Endothelial cell of umbilical vein (primary cell): ENCODE data around the gene RELL1. TPM values are rescaled to one million over a fixed set of nuclear protein-coding genes. Genes with fewer than 3 reads are reported as not detected.
A peak's percentile ranks its signal among the peaks of the same experiment; 100 is the strongest.

Experiments used
- BruUV-seq: library from RNA; stranded (reverse); fragments of 400-500 nt; replicated peaks from 2 replicates; lab custom pipeline; 2021; lab: Mats Ljungman, UMichigan
- CTCF ChIA-PET: fragments of 300-600, 350-600 bp; sonication (Branson Sonifier 250); formaldehyde crosslinking; loops from one replicate; lab custom pipeline; 2021; ENCODE audit warnings: antibody characterized with exemption, inconsistent platforms; lab: Charles Lee
- POLR2A ChIA-PET: fragments of 300-600, 350-600 bp; sonication (Branson Sonifier 250); formaldehyde crosslinking; loops from one replicate; lab custom pipeline; 2021; ENCODE audit warnings: antibody characterized with exemption, inconsistent platforms; lab: Charles Lee
- DNase-seq: peaks from one replicate; pipeline ENCODE4 v3.0.0-alpha.2; 2011; ENCODE audit warnings: low read depth, low spot score
- FAIRE-seq: peaks from 2 replicates; lab custom pipeline; 2011; peaks lifted over from hg19 to GRCh38; lab: Jason Lieb, UNC
- H2AFZ ChIP-seq: 2 replicates; pipeline ENCODE4 v1.6.0; 2012; ENCODE audit warnings: low read depth, low read length, control low read depth, inconsistent platforms
- H3K27ac ChIP-seq: 2 replicates; pipeline ENCODE4 v1.5.1; 2011; ENCODE audit warnings: low read depth, mild to moderate bottlenecking, control low read depth, low read length, moderate library complexity; ENCODE audit not compliant: insufficient read depth
- H3K27me3 ChIP-seq, 2 experiments: 2 replicates each; pipeline versions ENCODE4 v1.6.0 to v1.6.1; 2011; ENCODE audit warnings: low read length in 2 of 2, mixed read lengths in 1 of 2; ENCODE audit not compliant: control insufficient read depth in 2 of 2, insufficient read depth in 2 of 2
- H3K36me3 ChIP-seq, 2 experiments: 2 replicates in 1 of 2; 3 replicates in 1 of 2; pipeline ENCODE4 v1.5.1; 2011; ENCODE audit warnings: low read length in 2 of 2, mild to moderate bottlenecking in 1 of 2, moderate library complexity in 1 of 2; ENCODE audit not compliant: control insufficient read depth in 2 of 2, insufficient read depth in 2 of 2; ENCODE audit errors: extremely low read depth in 1 of 2
- H3K4me1 ChIP-seq: 3 replicates; pipeline ENCODE4 v1.5.1; 2011; ENCODE audit warnings: mild to moderate bottlenecking, low read length; ENCODE audit not compliant: control insufficient read depth, insufficient read depth; ENCODE audit errors: extremely low read depth
- H3K4me2 ChIP-seq: 2 replicates; pipeline ENCODE4 v1.6.1; 2011; ENCODE audit warnings: low read length, control low read depth, mixed read lengths; ENCODE audit not compliant: insufficient read depth
- H3K4me3 ChIP-seq, 3 experiments: fragments of 200-600 bp in 1 of 3; sonication (generic), shearing (Covaris generic) in 1 of 3; replicated peaks in 1 of 3; 2 replicates each; pipeline ENCODE4 v1.5.1; 2011 to 2016; ENCODE audit warnings: control low read depth in 3 of 3, low read length in 3 of 3, mild to moderate bottlenecking in 2 of 3, inconsistent platforms in 1 of 3, low read depth in 1 of 3, moderate library complexity in 1 of 3; ENCODE audit not compliant: insufficient read depth in 1 of 3
- H3K79me2 ChIP-seq: 2 replicates; pipeline ENCODE4 v1.6.0; 2012; ENCODE audit warnings: low read length, inconsistent platforms; ENCODE audit not compliant: control insufficient read depth, insufficient read depth
- H3K9ac ChIP-seq: replicated peaks from 2 replicates; pipeline ENCODE3; 2011; ENCODE audit warnings: low read length, control low read depth; ENCODE audit not compliant: insufficient read depth; ENCODE audit errors: extremely low read depth
- H3K9me1 ChIP-seq: replicated peaks from 3 replicates; pipeline ENCODE4 v1.6.0; 2011; ENCODE audit warnings: mild to moderate bottlenecking, low read length; ENCODE audit not compliant: control insufficient read depth, insufficient read depth; ENCODE audit errors: extremely low read depth
- H3K9me3 ChIP-seq: replicated peaks from 2 replicates; pipeline ENCODE4 v1.5.1; 2012; ENCODE audit warnings: low read length, inconsistent platforms; ENCODE audit not compliant: control insufficient read depth, insufficient read depth
- H4K20me1 ChIP-seq: replicated peaks from 2 replicates; pipeline ENCODE3; 2011; ENCODE audit warnings: mild to moderate bottlenecking, low read length; ENCODE audit not compliant: control insufficient read depth, insufficient read depth; ENCODE audit errors: extremely low read depth
- EZH2 ChIP-seq: IDR thresholded peaks from 2 replicates; pipeline ENCODE4 v1.6.1; 2012; ENCODE audit warnings: borderline replicate concordance, low read depth, mild to moderate bottlenecking, moderate library complexity, low read length, inconsistent platforms; ENCODE audit not compliant: severe bottlenecking
- FOS ChIP-seq: IDR thresholded peaks from 2 replicates; pipeline ENCODE4 v1.6.1; 2011; ENCODE audit warnings: mild to moderate bottlenecking, low read length, moderate library complexity, borderline replicate concordance; ENCODE audit not compliant: insufficient read depth
- GATA2 ChIP-seq: IDR thresholded peaks from 2 replicates; pipeline ENCODE4 v1.7.0; 2011; ENCODE audit warnings: low read depth, mild to moderate bottlenecking, moderate library complexity, mixed read lengths, low read length; ENCODE audit not compliant: insufficient read length, insufficient read depth
- JUN ChIP-seq: IDR thresholded peaks from 2 replicates; pipeline ENCODE4 v1.6.1; 2011; ENCODE audit warnings: borderline replicate concordance, low read depth; ENCODE audit not compliant: insufficient read length, insufficient read depth
- MYC ChIP-seq: IDR thresholded peaks from one replicate; pipeline ENCODE4 v1.6.1; 2011; ENCODE audit warnings: mild to moderate bottlenecking, low read depth, low read length
- POLR2A ChIP-seq: IDR thresholded peaks from 2 replicates; pipeline ENCODE4 v1.6.1; 2012; ENCODE audit warnings: low read depth, mild to moderate bottlenecking, control low read depth, low read length
- POLR2AphosphoS5 ChIP-seq: IDR thresholded peaks from 2 replicates; pipeline ENCODE4 v1.6.1; 2012; ENCODE audit warnings: low read depth, mild to moderate bottlenecking, control low read depth, low read length, moderate library complexity; ENCODE audit not compliant: insufficient read depth
- dilution Hi-C: fragments of 300-500 bp; cut with MboI; formaldehyde crosslinking; loops from one replicate; pipeline ENCODE4 v1.15.0; 2019; ENCODE audit warnings: low sequenced_read_pairs; ENCODE audit not compliant: extremely low pct_ligation_motif_present
- intact Hi-C: fragments of 100-400 bp; cut with micrococcal nuclease; formaldehyde crosslinking; loops from one replicate; pipeline ENCODE4 v1.10.0; 2022
- polyA plus RNA-seq, 4 experiments: library from polyadenylated mRNA; depleted of rRNA in 3 of 4; stranded (reverse) in 3 of 4; unstranded in 1 of 4; fragments of >200 nt; gene quantifications; 2 replicates each; pipeline versions ENCODE4 v1.2.1 to v1.2.3, GENCODE V29; 2011 to 2012; ENCODE audit warnings: missing spikeins in 1 of 4
- total RNA-seq: library from RNA; stranded (reverse); gene quantifications from 2 replicates; pipeline ENCODE4 v1.2.3, GENCODE V29; 2021
- TF ChIP-seq, protein P1 (sequence below), 2 donors: IDR thresholded peaks; 1 replicate in 1 of 2; 2 replicates in 1 of 2; pipeline ENCODE4 v1.5.1; 2011; ENCODE audit warnings: low read length in 2 of 2, mild to moderate bottlenecking in 2 of 2, moderate library complexity in 2 of 2, control low read depth in 1 of 2, inconsistent platforms in 1 of 2, low read depth in 1 of 2; ENCODE audit not compliant: insufficient read depth in 1 of 2; ENCODE audit errors: extremely low read depth in 1 of 2
- TF ChIP-seq, protein P2 (sequence below): IDR thresholded peaks from 2 replicates; pipeline ENCODE4 v1.6.1; 2011; ENCODE audit not compliant: insufficient read depth, insufficient read length

The RELL1 gene
- total and polyA plus RNA-seq, 2 donors (not counting 3 experiments of a cell fraction or from before 2014, with no cell fraction given), result 20.8 to 91.7 TPM

DNA sequence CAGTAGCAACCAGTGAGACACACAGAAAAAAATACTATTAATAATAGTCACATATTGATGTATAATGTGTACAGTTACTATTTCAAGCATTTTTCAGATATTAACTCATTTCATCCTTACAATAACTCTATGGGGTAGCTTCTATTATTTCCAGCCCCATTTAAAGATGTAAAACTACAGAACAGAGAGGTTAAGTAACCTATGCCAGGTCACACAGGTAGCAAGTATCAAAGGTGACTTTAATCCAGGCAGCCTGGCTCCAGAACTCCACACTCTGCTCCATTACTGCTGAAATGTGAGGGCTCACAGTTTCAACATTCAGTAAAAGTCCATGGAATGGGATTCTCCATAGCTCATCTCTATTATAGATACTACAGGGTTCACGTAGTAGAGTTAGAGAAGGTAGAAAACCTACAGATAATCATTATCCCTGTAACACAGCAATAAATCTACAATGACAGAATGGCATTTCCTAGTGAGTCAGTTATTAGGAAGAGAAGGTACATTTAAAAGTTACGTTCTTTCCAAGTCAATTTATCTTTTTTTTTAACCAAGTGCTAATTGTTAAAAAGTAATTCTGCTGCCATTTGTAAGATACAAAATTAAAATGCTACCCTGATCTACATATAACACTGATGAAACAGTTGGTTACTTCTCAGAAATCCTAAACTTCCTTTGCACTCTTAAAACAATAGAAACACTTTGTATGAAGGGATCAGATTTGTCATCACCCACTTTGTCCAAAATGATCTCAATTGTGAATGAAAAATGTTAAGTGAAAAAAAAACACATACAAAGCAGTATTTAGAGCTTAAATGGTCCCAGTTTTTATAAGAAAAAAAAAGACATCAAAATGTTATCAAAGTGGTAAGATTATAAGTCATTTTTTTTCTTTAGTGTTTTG lies 18.7 kb downstream of the RELL1 start:
- POLR2A ChIA-PET, result interaction anchor here (0.6 to 3.0 kb wide), 5 partner anchors 17 to 998 kb away, joined by 3 to 19 read pairs (median 6); partner anchors contain the start of genes PGM2 and RELL1
- TF ChIP-seq JUN, result peak; percentile 35
- TF ChIP-seq FOS, result peak; percentile 42
- no peak for TF ChIP-seq POLR2A
- intact Hi-C loops (loop anchor here (2.0 to 5.0 kb wide), 2 partner anchors 310 to 1001 kb away; no protein-coding TSS in a partner anchor), dilution Hi-C loops (no loop called here)
- H3K9me1 ChIP-seq, result no peaks in the 10 kb centered on the region
- H3K9ac ChIP-seq, result peak overlapping the region; percentile 87
- H3K9me3 ChIP-seq, result no peaks in the 10 kb centered on the region
- H4K20me1 ChIP-seq, result no peaks in the 10 kb centered on the region
- H3K4me2 ChIP-seq, result peak overlapping the region; percentile 98
- FAIRE-seq (peak; percentile 91), DNase-seq (peak; percentile 70)
- peak overlapping the region; percentile 99 for H3K27ac ChIP-seq
- H2AFZ ChIP-seq, result no peak overlapping the region
- peaks cover 59% of the 10 kb centered on the region for H3K4me1 ChIP-seq
- no peaks in the 10 kb centered on the region for H3K27me3 ChIP-seq
- no peaks in the 10 kb centered on the region for H3K36me3 ChIP-seq
- BruUV-seq, result TSS peak; percentile 80
- peaks cover 47% of the 10 kb centered on the region for H3K79me2 ChIP-seq
- peak overlapping the region in 1 of 3 experiments; percentile 42 for H3K4me3 ChIP-seq
- CTCF ChIA-PET, result interaction anchor here (1.0 to 3.9 kb wide), 9 partner anchors 8 to 66 kb away, joined by 3 to 34 read pairs (median 5); partner anchors contain the start of gene RELL1

DNA sequence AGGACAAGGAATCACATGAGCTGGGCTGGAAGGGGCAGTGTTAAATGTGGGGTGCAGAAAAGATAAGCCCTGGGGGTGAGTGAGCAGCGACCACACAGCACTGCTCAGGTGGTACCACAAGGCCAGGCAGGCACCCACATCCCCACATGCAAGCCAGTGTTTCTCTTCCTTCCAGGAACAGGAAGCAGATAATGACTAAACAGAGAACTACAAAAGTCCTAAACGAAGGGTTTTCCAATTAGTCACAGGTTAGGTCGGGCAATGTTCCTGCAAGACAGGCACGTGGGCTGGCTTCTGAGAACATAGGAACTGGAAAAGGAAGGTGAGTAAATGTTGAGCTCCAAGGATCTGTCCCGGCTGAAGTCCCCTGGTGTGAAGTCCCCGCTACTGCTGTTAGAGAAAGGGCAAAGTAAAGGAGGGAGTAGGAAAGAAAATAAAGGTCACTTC lies 19.5 kb downstream of the RELL1 start:
- Histone ChIP-seq H3K9ac (peak overlapping the region; percentile 87), H3K79me2 (peaks cover 47% of the 10 kb centered on the region), H3K9me3 (no peaks in the 10 kb centered on the region), H3K27ac (peak overlapping the region; percentile 99), H3K4me3 (peak overlapping the region in 1 of 3 experiments; percentile 42), H3K9me1 (no peaks in the 10 kb centered on the region), H3K4me2 (peak overlapping the region; percentile 98), H3K27me3 (no peaks in the 10 kb centered on the region), H3K36me3 (no peaks in the 10 kb centered on the region), H3K4me1 (peaks cover 67% of the 10 kb centered on the region), H4K20me1 (no peaks in the 10 kb centered on the region), H2AFZ (no peak overlapping the region)
- FAIRE-seq, result peak; percentile 98
- intact Hi-C loops, result loop anchor here (1.0 to 5.0 kb wide), 3 partner anchors 20 to 1002 kb away; partner anchors contain the start of gene RELL1
- no TSS peak for BruUV-seq
- TF ChIP-seq POLR2AphosphoS5 (peak; percentile 90), MYC (peak; percentile 71), EZH2 (no peak), JUN (peak; percentile 90), FOS (peak; percentile 95), POLR2A (peak; percentile 56), GATA2 (peak; percentile 86)
- TF ChIP-seq, protein P1, sequence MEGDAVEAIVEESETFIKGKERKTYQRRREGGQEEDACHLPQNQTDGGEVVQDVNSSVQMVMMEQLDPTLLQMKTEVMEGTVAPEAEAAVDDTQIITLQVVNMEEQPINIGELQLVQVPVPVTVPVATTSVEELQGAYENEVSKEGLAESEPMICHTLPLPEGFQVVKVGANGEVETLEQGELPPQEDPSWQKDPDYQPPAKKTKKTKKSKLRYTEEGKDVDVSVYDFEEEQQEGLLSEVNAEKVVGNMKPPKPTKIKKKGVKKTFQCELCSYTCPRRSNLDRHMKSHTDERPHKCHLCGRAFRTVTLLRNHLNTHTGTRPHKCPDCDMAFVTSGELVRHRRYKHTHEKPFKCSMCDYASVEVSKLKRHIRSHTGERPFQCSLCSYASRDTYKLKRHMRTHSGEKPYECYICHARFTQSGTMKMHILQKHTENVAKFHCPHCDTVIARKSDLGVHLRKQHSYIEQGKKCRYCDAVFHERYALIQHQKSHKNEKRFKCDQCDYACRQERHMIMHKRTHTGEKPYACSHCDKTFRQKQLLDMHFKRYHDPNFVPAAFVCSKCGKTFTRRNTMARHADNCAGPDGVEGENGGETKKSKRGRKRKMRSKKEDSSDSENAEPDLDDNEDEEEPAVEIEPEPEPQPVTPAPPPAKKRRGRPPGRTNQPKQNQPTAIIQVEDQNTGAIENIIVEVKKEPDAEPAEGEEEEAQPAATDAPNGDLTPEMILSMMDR (IDR thresholded peaks at IDR 0.05; ENCODE audit: extremely low read depth in 1 of 2, insufficient read depth in 1 of 2, low read depth in 1 of 2, low read length in 2 of 2), result peak; percentile 26 to 37
- TF ChIP-seq, protein P2, sequence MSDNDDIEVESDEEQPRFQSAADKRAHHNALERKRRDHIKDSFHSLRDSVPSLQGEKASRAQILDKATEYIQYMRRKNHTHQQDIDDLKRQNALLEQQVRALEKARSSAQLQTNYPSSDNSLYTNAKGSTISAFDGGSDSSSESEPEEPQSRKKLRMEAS, result peak; percentile 87
- peak; percentile 96 for DNase-seq
- ChIA-PET CTCF (interaction anchor here (0.9 to 3.9 kb wide), 11 partner anchors 9 to 135 kb away, joined by 3 to 34 read pairs (median 5); partner anchors contain the start of gene RELL1), POLR2A (interaction anchor here (0.6 to 3.0 kb wide), 5 partner anchors 18 to 998 kb away, joined by 3 to 19 read pairs (median 6); partner anchors contain the start of genes PGM2 and RELL1)
- dilution Hi-C loops, result no loop called here
